DOHH2 (cell line): ENCODE measurements around the gene REST.

Experiments used
- EZH2phosphoT487 ChIP-seq: fragments of 200-600 bp; sonication (generic); IDR thresholded peaks from 2 replicates; pipeline ENCODE4 v1.6.1; 2017; ENCODE audit warnings: borderline replicate concordance, mild to moderate bottlenecking, antibody characterized with exemption, low read length, moderate library complexity, mixed read lengths
- TF ChIP-seq, protein P1 (sequence below): fragments of 200-600 bp; sonication (generic); IDR thresholded peaks from one replicate; pipeline ENCODE4 v1.5.1; 2014; ENCODE audit warnings: antibody characterized with exemption, mild to moderate bottlenecking, low read depth, low read length; ENCODE audit not compliant: poor library complexity, severe bottlenecking

DNA sequence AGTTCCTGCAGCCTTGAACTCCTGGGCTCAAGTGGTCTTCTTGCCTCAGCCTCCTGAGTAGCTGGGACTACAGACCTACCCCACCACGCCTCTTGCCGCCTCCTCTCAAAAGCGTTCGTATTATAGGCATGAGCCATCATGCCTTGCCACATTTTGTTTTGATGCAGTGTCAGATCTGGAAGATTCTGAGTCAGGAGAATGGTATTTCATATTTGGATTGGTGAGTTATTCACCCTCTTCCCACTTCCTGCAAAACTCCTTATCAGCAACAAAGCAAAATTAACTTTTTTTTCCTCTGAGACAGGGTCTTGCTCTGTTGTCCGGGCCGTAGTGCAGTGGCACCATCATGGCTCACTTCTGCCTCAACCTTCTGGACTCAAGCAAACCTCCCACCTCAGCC lies 29.6 kb downstream of the REST start:
- TF ChIP-seq, protein P1, sequence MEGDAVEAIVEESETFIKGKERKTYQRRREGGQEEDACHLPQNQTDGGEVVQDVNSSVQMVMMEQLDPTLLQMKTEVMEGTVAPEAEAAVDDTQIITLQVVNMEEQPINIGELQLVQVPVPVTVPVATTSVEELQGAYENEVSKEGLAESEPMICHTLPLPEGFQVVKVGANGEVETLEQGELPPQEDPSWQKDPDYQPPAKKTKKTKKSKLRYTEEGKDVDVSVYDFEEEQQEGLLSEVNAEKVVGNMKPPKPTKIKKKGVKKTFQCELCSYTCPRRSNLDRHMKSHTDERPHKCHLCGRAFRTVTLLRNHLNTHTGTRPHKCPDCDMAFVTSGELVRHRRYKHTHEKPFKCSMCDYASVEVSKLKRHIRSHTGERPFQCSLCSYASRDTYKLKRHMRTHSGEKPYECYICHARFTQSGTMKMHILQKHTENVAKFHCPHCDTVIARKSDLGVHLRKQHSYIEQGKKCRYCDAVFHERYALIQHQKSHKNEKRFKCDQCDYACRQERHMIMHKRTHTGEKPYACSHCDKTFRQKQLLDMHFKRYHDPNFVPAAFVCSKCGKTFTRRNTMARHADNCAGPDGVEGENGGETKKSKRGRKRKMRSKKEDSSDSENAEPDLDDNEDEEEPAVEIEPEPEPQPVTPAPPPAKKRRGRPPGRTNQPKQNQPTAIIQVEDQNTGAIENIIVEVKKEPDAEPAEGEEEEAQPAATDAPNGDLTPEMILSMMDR = no peak
- no peak for TF ChIP-seq EZH2phosphoT487
